ENCODE data around the gene SMIM10. TPM values are rescaled to one million over a fixed set of nuclear protein-coding genes. Genes with fewer than 3 reads are reported as not detected.

The SMIM10 gene
- total and polyA plus RNA-seq, 2 donors (not counting 1 experiment from before 2014, with no cell fraction given), result 0.36 to 0.37 TPM

DNA sequence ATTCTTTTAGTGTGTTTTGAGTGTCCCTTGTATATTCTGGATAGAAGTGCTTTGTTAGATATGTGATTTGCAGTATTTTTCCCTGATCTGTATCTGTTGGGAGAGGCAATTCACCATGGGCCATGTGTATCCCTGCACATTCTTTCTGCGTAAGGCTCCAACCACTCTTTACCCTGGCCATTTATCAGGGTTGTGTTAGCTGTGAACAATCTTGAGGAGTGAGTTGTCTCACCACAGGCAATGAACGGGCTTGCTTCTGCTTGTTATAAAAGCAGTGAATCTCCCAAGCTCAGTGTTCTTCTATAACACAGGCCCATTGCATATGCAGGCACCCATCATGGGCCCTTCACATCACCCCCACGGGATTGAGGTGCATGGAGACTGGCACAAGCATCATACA lies 18.9 kb upstream of the SMIM10 start:
- 100% methylated on average over 1 of the region's 3 CpGs for WGBS (ENCODE audit: insufficient coverage)
- H3K4me1 Mint-ChIP-seq, result no peaks in the 10 kb centered on the region
- H3K27ac Mint-ChIP-seq, result no peak overlapping the region
- ChIA-PET POLR2A (no interaction called here), CTCF (no interaction called here)
- Histone ChIP-seq H4K20me1 (ENCODE audit: control insufficient read depth, insufficient read depth, low read length, poor library complexity, severe bottlenecking) (no peaks in the 10 kb centered on the region), H3K27ac (ENCODE audit: low read length in 2 of 2) (no peak overlapping the region), H3K79me2 (ENCODE audit: control insufficient read depth, insufficient read depth, low read length) (no peaks in the 10 kb centered on the region), H3K4me3 (ENCODE audit: control extremely low read depth in 1 of 5, extremely low read depth in 1 of 5, insufficient read depth in 1 of 5, low read depth in 2 of 5, low read length in 4 of 5) (no peak overlapping the region), H3K9me3 (ENCODE audit: control extremely low read depth in 1 of 3, control insufficient read depth in 2 of 3, insufficient read depth in 1 of 3, low read length in 2 of 3) (no peaks in the 10 kb centered on the region), H3K27me3 (replicated peaks in 1 of 4; ENCODE audit: control extremely low read depth in 1 of 4, control insufficient read depth in 3 of 4, insufficient read depth in 4 of 4, low read length in 3 of 4) (no peaks in the 10 kb centered on the region), H3K4me2 (replicated peaks; ENCODE audit: low read depth, low read length, poor library complexity, severe bottlenecking) (no peak overlapping the region), H3K9ac (ENCODE audit: low read length) (no peak overlapping the region), H2AFZ (ENCODE audit: insufficient read depth, low read depth, low read length, poor library complexity, severe bottlenecking) (no peak overlapping the region), H3K4me1 (ENCODE audit: control insufficient read depth in 2 of 2, insufficient read depth in 2 of 2, low read length in 2 of 2) (no peaks in the 10 kb centered on the region), H3K36me3 (replicated peaks in 1 of 2; ENCODE audit: control extremely low read depth in 1 of 2, control insufficient read depth in 1 of 2, extremely low read depth in 1 of 2, insufficient read depth in 2 of 2, low read length in 1 of 2) (no peaks in the 10 kb centered on the region)
- H3K9me3 Mint-ChIP-seq (ENCODE audit: insufficient read depth), result no peaks in the 10 kb centered on the region
- no peak overlapping the region for H3K4me3 Mint-ChIP-seq
- intact Hi-C loops (cut with micrococcal nuclease), result no loop called here
- no peaks in the 10 kb centered on the region for H3K27me3 Mint-ChIP-seq
- DNase-seq, result no peak
- TF ChIP-seq, protein P1, sequence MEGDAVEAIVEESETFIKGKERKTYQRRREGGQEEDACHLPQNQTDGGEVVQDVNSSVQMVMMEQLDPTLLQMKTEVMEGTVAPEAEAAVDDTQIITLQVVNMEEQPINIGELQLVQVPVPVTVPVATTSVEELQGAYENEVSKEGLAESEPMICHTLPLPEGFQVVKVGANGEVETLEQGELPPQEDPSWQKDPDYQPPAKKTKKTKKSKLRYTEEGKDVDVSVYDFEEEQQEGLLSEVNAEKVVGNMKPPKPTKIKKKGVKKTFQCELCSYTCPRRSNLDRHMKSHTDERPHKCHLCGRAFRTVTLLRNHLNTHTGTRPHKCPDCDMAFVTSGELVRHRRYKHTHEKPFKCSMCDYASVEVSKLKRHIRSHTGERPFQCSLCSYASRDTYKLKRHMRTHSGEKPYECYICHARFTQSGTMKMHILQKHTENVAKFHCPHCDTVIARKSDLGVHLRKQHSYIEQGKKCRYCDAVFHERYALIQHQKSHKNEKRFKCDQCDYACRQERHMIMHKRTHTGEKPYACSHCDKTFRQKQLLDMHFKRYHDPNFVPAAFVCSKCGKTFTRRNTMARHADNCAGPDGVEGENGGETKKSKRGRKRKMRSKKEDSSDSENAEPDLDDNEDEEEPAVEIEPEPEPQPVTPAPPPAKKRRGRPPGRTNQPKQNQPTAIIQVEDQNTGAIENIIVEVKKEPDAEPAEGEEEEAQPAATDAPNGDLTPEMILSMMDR (IDR thresholded peaks at IDR 0.05), result no peak
- no peak for TF ChIP-seq EZH2 (IDR thresholded peaks at IDR 0.05; ENCODE audit: borderline replicate concordance, insufficient read depth, low read depth, low read length, poor library complexity, severe bottlenecking)
- no peak for ATAC-seq (ENCODE audit: low read depth)

DNA sequence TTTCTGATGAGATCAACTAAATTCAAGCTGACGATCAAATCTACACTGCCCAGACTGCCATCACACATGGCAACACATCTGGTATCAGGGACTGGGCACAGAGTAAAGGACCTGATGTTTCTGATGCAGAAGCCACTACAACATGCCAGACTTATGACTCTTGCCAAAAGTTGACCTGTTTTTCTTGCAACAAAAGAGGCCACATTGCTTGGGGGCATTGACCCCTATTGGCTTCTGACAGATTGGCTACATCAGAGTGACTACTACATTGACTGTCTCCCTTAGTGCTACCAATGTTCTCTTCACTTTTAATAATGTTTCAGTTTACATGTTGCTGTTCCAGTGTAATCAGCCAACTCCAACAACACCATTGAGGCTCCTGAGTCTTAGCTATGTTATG lies 15.3 kb upstream of the SMIM10 start:
- TF ChIP-seq, protein P1 (IDR thresholded peaks at IDR 0.05), result no peak
- no peak for TF ChIP-seq EZH2 (IDR thresholded peaks at IDR 0.05; ENCODE audit: borderline replicate concordance, insufficient read depth, low read depth, low read length, poor library complexity, severe bottlenecking)
- no peak overlapping the region for H3K4me2 ChIP-seq (replicated peaks; ENCODE audit: low read depth, low read length, poor library complexity, severe bottlenecking)
- Mint-ChIP-seq H3K27me3 (no peaks in the 10 kb centered on the region), H3K27ac (no peak overlapping the region), H3K9me3 (ENCODE audit: insufficient read depth) (no peaks in the 10 kb centered on the region), H3K4me1 (no peaks in the 10 kb centered on the region), H3K4me3 (no peak overlapping the region)
- no peak overlapping the region for H3K4me3 ChIP-seq (ENCODE audit: control extremely low read depth in 1 of 5, extremely low read depth in 1 of 5, insufficient read depth in 1 of 5, low read depth in 2 of 5, low read length in 4 of 5)
- ATAC-seq (ENCODE audit: low read depth), result no peak
- H3K27me3 ChIP-seq (replicated peaks in 1 of 4; ENCODE audit: control extremely low read depth in 1 of 4, control insufficient read depth in 3 of 4, insufficient read depth in 4 of 4, low read length in 3 of 4), result no peaks in the 10 kb centered on the region
- H3K9ac ChIP-seq (ENCODE audit: low read length), result no peak overlapping the region
- H2AFZ ChIP-seq (ENCODE audit: insufficient read depth, low read depth, low read length, poor library complexity, severe bottlenecking), result no peak overlapping the region
- intact Hi-C loops (cut with micrococcal nuclease), result no loop called here
- CTCF ChIA-PET, result no interaction called here
- no peak overlapping the region for H3K27ac ChIP-seq (ENCODE audit: low read length in 2 of 2)
- H3K9me3 ChIP-seq (ENCODE audit: control extremely low read depth in 1 of 3, control insufficient read depth in 2 of 3, insufficient read depth in 1 of 3, low read length in 2 of 3), result no peaks in the 10 kb centered on the region
- POLR2A ChIA-PET, result no interaction called here
- no peak for DNase-seq
- no peaks in the 10 kb centered on the region for H4K20me1 ChIP-seq (ENCODE audit: control insufficient read depth, insufficient read depth, low read length, poor library complexity, severe bottlenecking)
- H3K79me2 ChIP-seq (ENCODE audit: control insufficient read depth, insufficient read depth, low read length), result no peaks in the 10 kb centered on the region
- WGBS (ENCODE audit: insufficient coverage), result no CpG with 5 or more reads among the region's 1 CpG
- no peaks in the 10 kb centered on the region for H3K4me1 ChIP-seq (ENCODE audit: control insufficient read depth in 2 of 2, insufficient read depth in 2 of 2, low read length in 2 of 2)
- H3K36me3 ChIP-seq (replicated peaks in 1 of 2; ENCODE audit: control extremely low read depth in 1 of 2, control insufficient read depth in 1 of 2, extremely low read depth in 1 of 2, insufficient read depth in 2 of 2, low read length in 1 of 2), result no peaks in the 10 kb centered on the region
